Psoas muscle (tissue), 8 donors: ENCODE measurements around the gene MUSK. TPM values are rescaled to one million over a fixed set of nuclear protein-coding genes. Genes with fewer than 3 reads are reported as not detected.
"Not testable (repeated sequence)": the region's sequence is repeated elsewhere in the genome, so short reads cannot be mapped to it uniquely, and the experiment has no call there.

ENCODE experiments used
- ATAC-seq, 4 donors: fragments of 200-7000 bp; cut with Tn5 transposase; one replicate each; pipeline ENCODE4 v1.9.1; 2020; ENCODE audit warnings: moderate library complexity in 3 of 4, mild to moderate bottlenecking in 2 of 4
- DNase-seq, 2 donors: peaks; one replicate each; pipeline ENCODE4 v3.0.0-alpha.2; 2020
- H3K27ac ChIP-seq: fragments of 200-600 bp; one replicate; pipeline ENCODE4 v1.8.0; 2022
- H3K27me3 ChIP-seq, 3 donors: fragments of 200-600 bp in 1 of 3; one replicate each; pipeline versions ENCODE4 v1.6.1 to v1.8.0; 2013 to 2022; ENCODE audit warnings: low read length in 2 of 3, mild to moderate bottlenecking in 2 of 3, moderate library complexity in 1 of 3; ENCODE audit not compliant: insufficient read depth in 3 of 3
- H3K36me3 ChIP-seq, 2 donors: fragments of 200-600 bp in 1 of 2; one replicate each; pipeline versions ENCODE4 v1.6.1 to v1.8.0; 2013 to 2022; ENCODE audit warnings: low read depth in 1 of 2, mild to moderate bottlenecking in 1 of 2, moderate library complexity in 1 of 2; ENCODE audit not compliant: insufficient read depth in 1 of 2
- H3K4me1 ChIP-seq: fragments of 200-600 bp; one replicate; pipeline ENCODE4 v1.8.0; 2022
- H3K4me3 ChIP-seq: fragments of 200-600 bp; one replicate; pipeline ENCODE4 v1.8.0; 2022; ENCODE audit warnings: mild to moderate bottlenecking
- H3K9me3 ChIP-seq: fragments of 200-600 bp; one replicate; pipeline ENCODE4 v1.8.0; 2022
- WGBS, 3 donors: extraction: QIAGEN DNeasy Blood & Tissue Kit; methylation state at CpG; one replicate each; pipeline versions ENCODE4 v1.1.6 to v1.1.7; 2013; 5-methylcytosine and 5-hydroxymethylcytosine counted together
- intact Hi-C, 2 donors: fragments of 100-400 bp; cut with DNase I; formaldehyde crosslinking; loops; one replicate each; pipeline versions ENCODE4 v1.11.0 to v1.14.2; 2022
- polyA plus RNA-seq, 3 donors: library from polyadenylated mRNA; stranded (reverse); fragments of 200-250 nt; gene quantifications; one replicate each; pipeline ENCODE4 v1.2.3, GENCODE V29; 2013
- total RNA-seq, 4 donors: library from RNA; stranded (reverse); fragmentation: NEBNext Ultra II Directional in 2 of 4; extraction: Animal tissue kit (Norgen Biotek cat#: 25700) in 2 of 4; gene quantifications; one replicate each; pipeline versions ENCODE4 v1.2.1 to v1.2.4, GENCODE V29; 2021 to 2023
- TF ChIP-seq, protein P1 (sequence below): fragments of 200-600 bp; IDR thresholded peaks from one replicate; pipeline ENCODE4 v1.8.0; 2022; ENCODE audit warnings: antibody characterized with exemption
- donor health status: healthy with polysubstance abuse.
- donor health status: DM: no; HTN: no; CAD: no; lungs with moderate emphysema.
- donor health status: Bipolar disorder and iron deficiency.
- donor health status: healthy.
- donor health status: DM: yes; HTN: yes; CAD: no.
- donor health status: DM: no; HTN: no; CAD: no.
- donor health status: DM: no; HTN: no; CAD: no.
- donor health status: DM: yes; HTN: yes; CAD: no.

Gene MUSK
- total and polyA plus RNA-seq, 7 donors: 0.66 to 15.7 (median 2.9) TPM

DNA sequence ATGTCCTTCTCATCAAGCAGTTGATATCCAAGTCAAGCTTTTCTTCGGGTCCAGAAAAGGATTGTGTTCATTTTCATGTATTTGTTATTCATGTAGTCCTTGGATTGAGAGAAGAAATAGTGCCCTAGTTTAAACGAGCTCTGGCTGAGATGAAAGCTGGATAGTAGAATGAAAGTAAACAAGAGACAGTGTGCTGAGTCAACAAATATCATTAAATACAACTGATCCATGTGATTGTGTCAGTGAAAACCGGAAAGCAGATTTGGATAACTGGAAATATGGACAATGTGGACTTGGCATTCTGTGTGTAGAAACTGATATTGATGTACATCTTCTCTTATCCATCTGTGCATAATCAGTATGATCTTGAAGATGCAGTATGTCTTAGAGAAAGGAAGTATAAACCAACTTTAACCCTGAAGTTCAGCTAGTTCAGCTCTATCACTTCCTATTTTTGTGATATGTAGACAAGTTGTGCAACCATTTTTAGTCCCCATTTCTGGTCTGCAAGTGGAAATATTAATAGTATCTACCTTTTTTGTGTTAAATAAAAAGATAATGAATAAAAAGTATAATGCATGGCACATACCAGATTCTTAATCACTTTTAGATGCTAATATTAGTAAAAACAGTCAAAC lies 4.4 kb downstream of the MUSK start:
- ATAC-seq (no peak), DNase-seq (no peak)
- H3K27me3 ChIP-seq: no peaks in the 10 kb centered on the region
- no peaks in the 10 kb centered on the region for H3K4me1 ChIP-seq
- intact Hi-C loops: no loop called here
- 46 to 63% (median 47%) methylated on average over 3 of the region's 3 CpGs for WGBS, 3 donors
- no peaks in the 10 kb centered on the region for H3K9me3 ChIP-seq
- H3K27ac ChIP-seq: no peak overlapping the region
- TF ChIP-seq, protein P1, sequence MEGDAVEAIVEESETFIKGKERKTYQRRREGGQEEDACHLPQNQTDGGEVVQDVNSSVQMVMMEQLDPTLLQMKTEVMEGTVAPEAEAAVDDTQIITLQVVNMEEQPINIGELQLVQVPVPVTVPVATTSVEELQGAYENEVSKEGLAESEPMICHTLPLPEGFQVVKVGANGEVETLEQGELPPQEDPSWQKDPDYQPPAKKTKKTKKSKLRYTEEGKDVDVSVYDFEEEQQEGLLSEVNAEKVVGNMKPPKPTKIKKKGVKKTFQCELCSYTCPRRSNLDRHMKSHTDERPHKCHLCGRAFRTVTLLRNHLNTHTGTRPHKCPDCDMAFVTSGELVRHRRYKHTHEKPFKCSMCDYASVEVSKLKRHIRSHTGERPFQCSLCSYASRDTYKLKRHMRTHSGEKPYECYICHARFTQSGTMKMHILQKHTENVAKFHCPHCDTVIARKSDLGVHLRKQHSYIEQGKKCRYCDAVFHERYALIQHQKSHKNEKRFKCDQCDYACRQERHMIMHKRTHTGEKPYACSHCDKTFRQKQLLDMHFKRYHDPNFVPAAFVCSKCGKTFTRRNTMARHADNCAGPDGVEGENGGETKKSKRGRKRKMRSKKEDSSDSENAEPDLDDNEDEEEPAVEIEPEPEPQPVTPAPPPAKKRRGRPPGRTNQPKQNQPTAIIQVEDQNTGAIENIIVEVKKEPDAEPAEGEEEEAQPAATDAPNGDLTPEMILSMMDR: no peak
- H3K36me3 ChIP-seq: no peaks in the 10 kb centered on the region
- no peak overlapping the region for H3K4me3 ChIP-seq

DNA sequence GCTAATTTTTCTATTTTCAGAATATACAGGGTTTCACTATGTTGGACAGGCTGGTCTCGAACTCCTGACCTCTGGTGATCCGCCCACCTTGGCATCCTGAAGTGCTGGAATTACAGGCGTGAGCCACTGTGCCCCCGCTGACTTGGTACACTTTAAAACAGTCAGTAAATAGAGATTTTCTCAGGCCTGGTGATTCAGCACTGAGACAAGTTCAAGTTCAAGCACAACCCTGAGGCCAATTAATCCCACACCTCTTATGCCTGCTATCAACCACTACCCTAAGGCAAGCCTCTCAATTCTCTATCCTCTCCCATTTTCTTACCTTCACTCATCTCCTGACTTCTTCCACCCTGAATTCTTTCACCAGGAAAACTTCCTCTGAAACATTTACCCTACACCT lies 18.9 kb downstream of the MUSK start:
- intact Hi-C loops: no loop called here
- DNase-seq: no peak
- 84 to 95% (median 93%) methylated on average over 4 of the region's 4 CpGs for WGBS, 3 donors
- Histone ChIP-seq H3K4me1 (no peaks in the 10 kb centered on the region), H3K36me3 (no peaks in the 10 kb centered on the region), H3K4me3 (no peak overlapping the region), H3K27ac (no peak overlapping the region), H3K27me3 (no peaks in the 10 kb centered on the region), H3K9me3 (no peaks in the 10 kb centered on the region)
- TF ChIP-seq, protein P1: no peak
- no peak for ATAC-seq

DNA sequence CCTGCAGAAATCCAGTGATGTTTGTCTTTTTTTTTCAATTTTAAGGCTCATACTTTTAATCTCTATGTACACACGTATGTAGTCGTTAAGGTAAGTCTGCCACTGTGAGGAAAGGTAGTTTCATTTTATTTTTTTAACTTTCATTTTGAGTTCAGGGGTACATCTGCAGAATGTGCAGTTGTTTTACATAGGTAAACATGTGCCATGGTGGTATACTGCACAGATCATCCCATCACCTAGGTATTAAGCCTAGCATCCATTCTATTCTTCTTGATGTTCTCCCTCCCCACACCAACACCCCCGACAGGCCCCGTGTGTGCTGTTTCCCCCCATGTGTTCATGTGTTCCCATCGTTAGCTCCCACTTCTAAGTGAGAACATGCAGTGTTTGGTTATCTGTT lies 19.7 kb downstream of the MUSK start:
- H3K9me3 ChIP-seq: no peaks in the 10 kb centered on the region
- TF ChIP-seq, protein P1: no peak
- no peaks in the 10 kb centered on the region for H3K36me3 ChIP-seq
- DNase-seq: no peak
- intact Hi-C loops: no loop called here
- H3K27me3 ChIP-seq: no peaks in the 10 kb centered on the region
- H3K4me3 ChIP-seq: no peak overlapping the region
- ATAC-seq: no peak
- 81 to 83% (median 82%) methylated on average over 5 of the region's 5 CpGs for WGBS, 3 donors
- H3K4me1 ChIP-seq: no peaks in the 10 kb centered on the region
- H3K27ac ChIP-seq: no peak overlapping the region

DNA sequence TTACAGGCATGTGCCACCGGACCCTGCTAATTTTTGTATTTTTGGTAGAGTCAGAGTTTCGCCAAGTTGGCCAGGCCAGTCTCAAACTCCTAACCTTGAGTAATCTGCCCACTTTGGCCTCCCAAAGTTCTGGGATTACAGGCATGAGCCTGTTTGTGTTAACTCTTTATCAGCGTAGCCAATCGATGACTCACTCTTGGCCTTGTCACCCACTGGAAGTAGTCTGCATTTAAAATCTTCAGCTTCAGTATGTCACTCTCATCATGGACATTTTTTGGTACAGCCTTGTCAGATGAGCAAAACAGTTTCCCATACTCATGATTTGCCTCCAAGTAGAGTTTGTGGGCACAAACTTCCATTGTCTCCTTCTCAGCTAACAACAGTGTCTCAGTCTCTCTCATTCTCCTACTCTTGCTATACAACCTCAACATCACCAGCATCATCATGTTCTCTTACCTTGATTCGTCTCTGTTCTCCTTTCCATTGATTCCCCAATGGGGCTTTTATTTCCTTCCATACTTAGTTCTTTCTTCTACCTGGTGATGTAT lies 22.5 kb downstream of the MUSK start:
- intact Hi-C loops: no loop called here
- WGBS, 3 donors: 85 to 87% (median 86%) methylated on average over 5 of the region's 5 CpGs
- H3K4me3 ChIP-seq: no peak overlapping the region
- ATAC-seq (no peak), DNase-seq (no peak)
- TF ChIP-seq, protein P1: no peak
- H3K4me1 ChIP-seq: no peaks in the 10 kb centered on the region
- no peaks in the 10 kb centered on the region for H3K36me3 ChIP-seq
- no peaks in the 10 kb centered on the region for H3K27me3 ChIP-seq
- no peak overlapping the region for H3K27ac ChIP-seq
- H3K9me3 ChIP-seq: no peaks in the 10 kb centered on the region

DNA sequence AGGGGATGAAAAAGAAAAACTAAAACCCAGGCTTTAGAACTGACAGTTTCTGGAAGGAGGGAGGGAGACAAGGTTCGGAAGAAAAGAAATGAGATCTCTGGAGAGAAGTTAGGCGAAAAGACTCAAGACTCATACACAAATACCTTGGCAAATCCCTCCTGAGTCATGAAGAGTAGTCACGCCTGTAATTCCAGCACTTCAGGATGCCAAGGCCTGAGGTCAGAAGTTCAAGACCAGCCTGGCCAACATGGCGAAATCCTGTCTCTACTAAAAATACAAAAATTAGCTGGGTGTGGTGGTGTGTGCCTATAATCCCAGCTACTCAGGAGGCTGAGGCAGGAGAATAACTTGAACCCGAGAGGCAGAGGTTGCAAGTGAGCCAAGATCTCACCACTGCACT lies 27.3 kb downstream of the MUSK start:
- H3K27me3 ChIP-seq, H3K9me3 ChIP-seq, intact Hi-C loops, H3K36me3 ChIP-seq, H3K27ac ChIP-seq, H3K4me1 ChIP-seq, H3K4me3 ChIP-seq: not testable (repeated sequence)
- WGBS, 3 donors: 58 to 77% (median 61%) methylated on average over 5 of the region's 5 CpGs
- peak in 1 of 2 donors; percentile 17 for DNase-seq
- ATAC-seq: peak in 3 of 4 donors; percentile 27 to 52 (median 50)
